DND-41 (cell line): Measurements from ENCODE around the gene TAF4.

Experiments
- ATAC-seq: fragments of 200-7000 bp; cut with Tn5 transposase; 3 replicates; pipeline ENCODE4 v1.9.1; 2021; ENCODE audit warnings: low read depth; ENCODE audit not compliant: insufficient read depth
- DNase-seq: peaks from one replicate; pipeline ENCODE4 v3.0.0-alpha.2; 2020
- H2AFZ ChIP-seq: 2 replicates; pipeline ENCODE4 v1.6.0; 2012; ENCODE audit warnings: low read depth, low read length
- H3K27ac ChIP-seq: 2 replicates; pipeline ENCODE4 v1.5.1; 2012; ENCODE audit warnings: low read length, inconsistent platforms
- H3K27me3 ChIP-seq: fragments of 200-600 bp; sonication (generic); 2 replicates; pipeline ENCODE4 v1.6.0; 2012; ENCODE audit warnings: low read length, mild to moderate bottlenecking, inconsistent platforms; ENCODE audit not compliant: insufficient read depth, poor library complexity
- H3K36me3 ChIP-seq: 2 replicates; pipeline ENCODE4 v1.5.1; 2012; ENCODE audit warnings: low read length, inconsistent platforms; ENCODE audit not compliant: insufficient read depth
- H3K4me1 ChIP-seq: 2 replicates; pipeline ENCODE4 v1.5.1; 2012; ENCODE audit warnings: mild to moderate bottlenecking, low read length; ENCODE audit not compliant: insufficient read depth
- H3K4me2 ChIP-seq: 2 replicates; pipeline ENCODE4 v1.6.0; 2012; ENCODE audit warnings: mild to moderate bottlenecking, moderate library complexity, low read length, inconsistent platforms; ENCODE audit not compliant: insufficient read depth
- H3K4me3 ChIP-seq, 2 experiments: fragments of 200-600 bp in 1 of 2; shearing (Covaris generic) in 1 of 2; 2 replicates each; pipeline ENCODE4 v1.5.1; 2012 to 2016; ENCODE audit warnings: inconsistent platforms in 2 of 2, low read length in 2 of 2, mild to moderate bottlenecking in 2 of 2, low read depth in 1 of 2, moderate library complexity in 1 of 2
- H3K79me2 ChIP-seq: 2 replicates; pipeline ENCODE4 v1.6.0; 2012; ENCODE audit warnings: low read length, inconsistent platforms; ENCODE audit not compliant: insufficient read depth
- H3K9ac ChIP-seq: 2 replicates; pipeline ENCODE4 v1.6.0; 2012; ENCODE audit warnings: low read depth, mild to moderate bottlenecking, inconsistent platforms, low read length, moderate library complexity
- H3K9me3 ChIP-seq: 2 replicates; pipeline ENCODE4 v1.5.1; 2012; ENCODE audit warnings: low read length, moderate library complexity, mild to moderate bottlenecking, inconsistent platforms; ENCODE audit not compliant: insufficient read depth, severe bottlenecking
- H4K20me1 ChIP-seq: 2 replicates; pipeline ENCODE4 v1.6.0; 2012; ENCODE audit warnings: low read length; ENCODE audit not compliant: insufficient read depth
- CTCF ChIP-seq: IDR thresholded peaks from 2 replicates; pipeline ENCODE4 v1.5.1; 2012; ENCODE audit warnings: borderline replicate concordance, low read length, moderate library complexity, mild to moderate bottlenecking; ENCODE audit not compliant: poor library complexity, severe bottlenecking; ENCODE audit errors: extremely low read depth
- EZH2 ChIP-seq: IDR thresholded peaks from 3 replicates; pipeline ENCODE4 v1.6.1; 2012; ENCODE audit warnings: borderline replicate concordance, low read depth, mild to moderate bottlenecking, moderate library complexity, low read length, inconsistent platforms; ENCODE audit not compliant: severe bottlenecking

TAF4 gene

GRCh38 chr20:62042025-62042820, 23.5 kb downstream of the TAF4 start:
- H4K20me1 ChIP-seq: peaks cover 83% of the 10 kb centered on the region
- no peak overlapping the region for H2AFZ ChIP-seq
- H3K27me3 ChIP-seq: no peaks in the 10 kb centered on the region
- no peaks in the 10 kb centered on the region for H3K9me3 ChIP-seq
- H3K4me1 ChIP-seq: no peaks in the 10 kb centered on the region
- H3K79me2 ChIP-seq: peaks cover 98% of the 10 kb centered on the region
- H3K4me3 ChIP-seq: no peak overlapping the region
- no peak for ATAC-seq
- TF ChIP-seq CTCF: no peak
- no peak for TF ChIP-seq EZH2
- no peak overlapping the region for H3K4me2 ChIP-seq
- H3K9ac ChIP-seq: no peak overlapping the region
- no peak for DNase-seq
- H3K36me3 ChIP-seq: peaks cover 3% of the 10 kb centered on the region; the same call in 1 of the 2 replicates
- H3K27ac ChIP-seq: no peak overlapping the region

DNA sequence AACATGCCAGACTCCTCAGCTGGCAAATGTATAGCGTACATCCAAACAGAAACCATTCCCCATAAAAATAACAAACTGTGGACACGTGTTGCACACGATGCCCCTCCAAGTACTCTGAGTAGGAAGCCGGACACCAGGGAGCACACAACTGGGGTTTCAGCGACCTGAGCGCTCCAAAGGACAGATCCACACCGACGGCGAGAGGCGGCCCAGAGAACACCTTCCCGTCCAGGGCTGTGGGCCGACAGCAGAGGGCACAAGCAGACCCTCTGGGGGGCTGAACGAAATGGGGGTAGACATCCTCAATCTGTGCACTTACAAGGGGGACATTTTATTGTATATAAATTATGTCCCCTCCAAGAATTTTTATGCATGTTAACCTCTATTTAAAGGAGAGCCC, 24.7 kb downstream of the TAF4 start:
- H3K4me3 ChIP-seq: no peak overlapping the region
- no peak overlapping the region for H3K9ac ChIP-seq
- H3K4me1 ChIP-seq: no peaks in the 10 kb centered on the region
- no peaks in the 10 kb centered on the region for H3K9me3 ChIP-seq
- H4K20me1 ChIP-seq: peaks cover 85% of the 10 kb centered on the region
- H2AFZ ChIP-seq: no peak overlapping the region
- DNase-seq: no peak
- ATAC-seq: no peak
- H3K27ac ChIP-seq: no peak overlapping the region
- H3K27me3 ChIP-seq: no peaks in the 10 kb centered on the region
- TF ChIP-seq EZH2: no peak
- peaks cover 98% of the 10 kb centered on the region for H3K79me2 ChIP-seq
- peaks cover 3% of the 10 kb centered on the region; the same call in 1 of the 2 replicates for H3K36me3 ChIP-seq
- no peak overlapping the region for H3K4me2 ChIP-seq

DNA sequence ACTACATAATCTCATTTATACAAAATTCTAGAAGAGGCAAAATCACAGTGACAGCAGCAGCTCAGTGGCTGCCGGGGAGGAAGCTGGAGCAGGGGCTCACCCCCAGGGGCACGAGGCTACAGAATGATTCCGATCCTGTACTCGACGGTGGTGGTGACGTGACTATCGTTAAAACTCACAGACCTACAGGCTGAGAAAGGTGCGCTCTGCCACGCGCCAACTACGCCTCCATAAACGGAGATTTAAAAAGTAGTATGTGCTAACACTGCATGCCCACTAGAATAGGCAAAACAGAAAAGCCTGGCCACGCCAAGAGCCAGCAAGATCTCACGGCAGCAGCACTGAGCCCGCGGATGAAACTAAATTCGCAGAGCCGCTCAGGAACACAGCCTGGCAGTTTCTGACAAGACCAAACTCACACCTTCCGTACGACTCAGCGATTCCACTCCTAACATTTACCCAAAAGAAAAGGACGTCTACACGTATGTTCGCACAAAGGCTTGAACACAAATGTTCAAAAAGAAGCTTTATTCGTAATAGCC, 25.2 kb downstream of the TAF4 start:
- no peaks in the 10 kb centered on the region for H3K27me3 ChIP-seq
- no peak overlapping the region for H3K4me2 ChIP-seq
- H3K79me2 ChIP-seq: peaks cover 98% of the 10 kb centered on the region
- TF ChIP-seq EZH2 (no peak), CTCF (no peak)
- no peaks in the 10 kb centered on the region for H3K4me1 ChIP-seq
- peaks cover 82% of the 10 kb centered on the region for H4K20me1 ChIP-seq
- no peaks in the 10 kb centered on the region for H3K9me3 ChIP-seq
- no peak overlapping the region for H3K9ac ChIP-seq
- no peak for ATAC-seq
- no peak overlapping the region for H2AFZ ChIP-seq
- H3K4me3 ChIP-seq: no peak overlapping the region
- no peak for DNase-seq
- no peak overlapping the region for H3K27ac ChIP-seq
- H3K36me3 ChIP-seq: peaks cover 3% of the 10 kb centered on the region; the same call in 1 of the 2 replicates

DNA sequence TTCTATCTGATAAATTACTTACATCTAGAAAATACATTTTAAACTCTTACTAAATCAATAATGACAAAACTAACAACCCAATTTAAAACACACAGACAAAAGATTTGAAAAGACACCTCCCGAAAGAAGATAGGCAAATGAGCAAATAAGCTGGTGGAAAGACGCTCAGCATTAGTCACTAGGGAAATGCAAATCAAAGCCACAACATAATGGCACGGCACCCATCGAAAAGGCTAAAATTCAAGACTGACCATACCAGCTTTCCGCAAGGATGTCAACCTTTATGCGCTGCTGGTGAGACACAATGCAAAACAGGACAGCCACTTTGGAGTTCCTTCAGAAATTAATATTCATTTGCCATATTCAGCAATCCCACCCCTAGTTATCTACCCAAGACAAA, 25.9 kb downstream of the TAF4 start:
- Histone ChIP-seq H3K79me2 (peaks cover 98% of the 10 kb centered on the region), H3K4me3 (no peak overlapping the region), H3K27ac (no peak overlapping the region), H3K9me3 (no peaks in the 10 kb centered on the region), H3K9ac (no peak overlapping the region), H3K4me2 (no peak overlapping the region), H2AFZ (no peak overlapping the region), H3K27me3 (no peaks in the 10 kb centered on the region), H4K20me1 (peaks cover 80% of the 10 kb centered on the region), H3K36me3 (0 out of 2 replicates have a peak, but pooled peaks cover 3% of the 10 kb centered on the region), H3K4me1 (no peaks in the 10 kb centered on the region)
- ATAC-seq (no peak), DNase-seq (no peak)
- TF ChIP-seq EZH2 (no peak), CTCF (no peak)
